ENCODE data around the gene IFNGR2. TPM values are rescaled to one million over a fixed set of nuclear protein-coding genes. Genes with fewer than 3 reads are reported as not detected.

The IFNGR2 gene
- total and polyA plus RNA-seq, 2 of the 13 experiments (the other 11 are each of a cell fraction or from before 2014, with no cell fraction given): 61.3 to 117 TPM

DNA sequence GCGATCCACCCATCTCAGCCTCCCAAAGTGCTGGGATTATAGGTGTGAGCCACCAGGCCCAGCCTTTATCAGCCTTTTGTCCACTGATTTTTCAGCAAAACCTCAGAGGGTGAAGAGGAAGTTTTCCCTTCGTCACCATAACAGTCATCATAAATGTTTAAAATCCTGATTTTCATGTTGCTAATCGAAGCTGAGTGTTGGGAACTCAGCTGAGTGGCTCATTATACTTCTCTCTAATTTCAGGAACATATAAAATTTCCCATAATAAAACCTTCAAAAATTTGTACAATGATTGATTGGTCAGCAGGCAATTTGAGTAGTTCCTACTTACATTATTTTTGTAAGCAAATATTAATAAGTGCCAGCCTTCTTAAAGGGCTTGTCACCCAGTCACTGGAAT, 31.8 kb upstream of the IFNGR2 start:
- no TSS peak for BruUV-seq (replicated peaks)
- ATAC-seq (no peak), DNase-seq (ENCODE audit: low spot score) (no peak), FAIRE-seq (no peak)
- H3K27ac ChIP-seq (ENCODE audit: extremely low read length, insufficient read depth, low read length): no peak overlapping the region
- H3K4me2 ChIP-seq (ENCODE audit: low read depth, low read length): no peak overlapping the region
- H3K36me3 ChIP-seq (replicated peaks in 1 of 2; ENCODE audit: control insufficient read depth in 1 of 2, insufficient read depth in 2 of 2, low read length in 2 of 2): no peaks in the 10 kb centered on the region
- no peaks in the 10 kb centered on the region for H3K79me2 ChIP-seq (ENCODE audit: insufficient read depth, low read length)
- H3K9me3 ChIP-seq (ENCODE audit: low read length): peaks cover 22% of the 10 kb centered on the region
- H3K9ac ChIP-seq (ENCODE audit: insufficient read depth, low read depth, low read length): no peak overlapping the region
- H3K27me3 ChIP-seq (ENCODE audit: control insufficient read depth in 1 of 2, insufficient read depth in 2 of 2, low read length in 2 of 2): no peaks in the 10 kb centered on the region
- TF ChIP-seq, protein P1, sequence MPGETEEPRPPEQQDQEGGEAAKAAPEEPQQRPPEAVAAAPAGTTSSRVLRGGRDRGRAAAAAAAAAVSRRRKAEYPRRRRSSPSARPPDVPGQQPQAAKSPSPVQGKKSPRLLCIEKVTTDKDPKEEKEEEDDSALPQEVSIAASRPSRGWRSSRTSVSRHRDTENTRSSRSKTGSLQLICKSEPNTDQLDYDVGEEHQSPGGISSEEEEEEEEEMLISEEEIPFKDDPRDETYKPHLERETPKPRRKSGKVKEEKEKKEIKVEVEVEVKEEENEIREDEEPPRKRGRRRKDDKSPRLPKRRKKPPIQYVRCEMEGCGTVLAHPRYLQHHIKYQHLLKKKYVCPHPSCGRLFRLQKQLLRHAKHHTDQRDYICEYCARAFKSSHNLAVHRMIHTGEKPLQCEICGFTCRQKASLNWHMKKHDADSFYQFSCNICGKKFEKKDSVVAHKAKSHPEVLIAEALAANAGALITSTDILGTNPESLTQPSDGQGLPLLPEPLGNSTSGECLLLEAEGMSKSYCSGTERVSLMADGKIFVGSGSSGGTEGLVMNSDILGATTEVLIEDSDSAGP (CRISPR knock-in tag; IDR thresholded peaks at IDR 0.05; ENCODE audit: borderline replicate concordance): no peak
- TF ChIP-seq HOXA7 (CRISPR knock-in tag; IDR thresholded peaks at IDR 0.05) (no peak), SRSF1 (optimal IDR thresholded peaks at IDR 0.05; ENCODE audit: low read depth, low read length) (no peak), NCOA5 (CRISPR knock-in tag; IDR thresholded peaks at IDR 0.05) (no peak), SP1 (IDR thresholded peaks at IDR 0.05) (no peak), SP1 (CRISPR knock-in tag; IDR thresholded peaks at IDR 0.05) (no peak), RARA (CRISPR knock-in tag; IDR thresholded peaks at IDR 0.05) (no peak), ZNF256 (CRISPR knock-in tag; conservative IDR thresholded peaks at IDR 0.05) (no peak), MTA1 (CRISPR knock-in tag; IDR thresholded peaks at IDR 0.05; ENCODE audit: borderline replicate concordance) (no peak), DPF2 (CRISPR knock-in tag; IDR thresholded peaks at IDR 0.05; ENCODE audit: borderline replicate concordance, low read depth) (no peak), ZNF570 (CRISPR knock-in tag; IDR thresholded peaks at IDR 0.05; ENCODE audit: borderline replicate concordance) (no peak), ZNF780A (CRISPR knock-in tag; IDR thresholded peaks at IDR 0.05) (no peak), POLR2AphosphoS5 (IDR thresholded peaks at IDR 0.05; ENCODE audit: low read depth, low read length) (no peak), ZNF430 (CRISPR knock-in tag; IDR thresholded peaks at IDR 0.05) (no peak), SRSF4 (IDR thresholded peaks at IDR 0.05; ENCODE audit: low read depth, low read length, poor library complexity, severe bottlenecking) (no peak), RXRA (CRISPR knock-in tag; IDR thresholded peaks at IDR 0.05) (no peak)
- TF ChIP-seq, protein P2, sequence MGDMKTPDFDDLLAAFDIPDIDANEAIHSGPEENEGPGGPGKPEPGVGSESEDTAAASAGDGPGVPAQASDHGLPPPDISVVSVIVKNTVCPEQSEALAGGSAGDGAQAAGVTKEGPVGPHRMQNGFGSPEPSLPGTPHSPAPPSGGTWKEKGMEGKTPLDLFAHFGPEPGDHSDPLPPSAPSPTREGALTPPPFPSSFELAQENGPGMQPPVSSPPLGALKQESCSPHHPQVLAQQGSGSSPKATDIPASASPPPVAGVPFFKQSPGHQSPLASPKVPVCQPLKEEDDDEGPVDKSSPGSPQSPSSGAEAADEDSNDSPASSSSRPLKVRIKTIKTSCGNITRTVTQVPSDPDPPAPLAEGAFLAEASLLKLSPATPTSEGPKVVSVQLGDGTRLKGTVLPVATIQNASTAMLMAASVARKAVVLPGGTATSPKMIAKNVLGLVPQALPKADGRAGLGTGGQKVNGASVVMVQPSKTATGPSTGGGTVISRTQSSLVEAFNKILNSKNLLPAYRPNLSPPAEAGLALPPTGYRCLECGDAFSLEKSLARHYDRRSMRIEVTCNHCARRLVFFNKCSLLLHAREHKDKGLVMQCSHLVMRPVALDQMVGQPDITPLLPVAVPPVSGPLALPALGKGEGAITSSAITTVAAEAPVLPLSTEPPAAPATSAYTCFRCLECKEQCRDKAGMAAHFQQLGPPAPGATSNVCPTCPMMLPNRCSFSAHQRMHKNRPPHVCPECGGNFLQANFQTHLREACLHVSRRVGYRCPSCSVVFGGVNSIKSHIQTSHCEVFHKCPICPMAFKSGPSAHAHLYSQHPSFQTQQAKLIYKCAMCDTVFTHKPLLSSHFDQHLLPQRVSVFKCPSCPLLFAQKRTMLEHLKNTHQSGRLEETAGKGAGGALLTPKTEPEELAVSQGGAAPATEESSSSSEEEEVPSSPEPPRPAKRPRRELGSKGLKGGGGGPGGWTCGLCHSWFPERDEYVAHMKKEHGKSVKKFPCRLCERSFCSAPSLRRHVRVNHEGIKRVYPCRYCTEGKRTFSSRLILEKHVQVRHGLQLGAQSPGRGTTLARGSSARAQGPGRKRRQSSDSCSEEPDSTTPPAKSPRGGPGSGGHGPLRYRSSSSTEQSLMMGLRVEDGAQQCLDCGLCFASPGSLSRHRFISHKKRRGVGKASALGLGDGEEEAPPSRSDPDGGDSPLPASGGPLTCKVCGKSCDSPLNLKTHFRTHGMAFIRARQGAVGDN (CRISPR knock-in tag; IDR thresholded peaks at IDR 0.05): no peak
- intact Hi-C loops (cut with micrococcal nuclease; ENCODE audit: unreplicated experiment): loop anchor here (10.0 kb wide), 1 partner anchor 237 kb away; no protein-coding TSS in a partner anchor
- ChIA-PET POLR2A (no interaction called here), CTCF (ENCODE audit: low intra/inter-chr PET ratio, low total read pairs) (no interaction called here)
- no peak overlapping the region for H2AFZ ChIP-seq (ENCODE audit: low read length)
- no peaks in the 10 kb centered on the region for H4K20me1 ChIP-seq (ENCODE audit: insufficient read depth, low read length)
- in situ Hi-C loops (cut with HindIII; ENCODE audit: extremely low pct_ligation_motif_present, low pct_unique_long_range_greater_than_20kb): no loop called here
- 39% methylated on average over 3 of the region's 3 CpGs for WGBS (ENCODE audit: low lambda C conversion rate)
- peaks cover 12% of the 10 kb centered on the region for H3K4me1 ChIP-seq (ENCODE audit: insufficient read depth, low read length)
- H3K4me3 ChIP-seq (replicated peaks in 1 of 3; ENCODE audit: insufficient read depth in 1 of 3, low read depth in 2 of 3, low read length in 3 of 3): no peak overlapping the region

All from HepG2 (cell line).